ENCODE measurements around the gene DTNB.

The DTNB gene

GRCh38 chr2:25504266-25504665 lies 169.1 kb downstream of the DTNB start:
- no peak for DNase-seq (ENCODE audit: low read depth)
- no peak for TF ChIP-seq CTCF (IDR thresholded peaks at IDR 0.05; ENCODE audit: control insufficient read depth, insufficient read depth, low read depth, low read length, missing control alignments)
- H3K4me3 ChIP-seq (ENCODE audit: control insufficient read depth, low read depth, low read length): no peak overlapping the region

- no peak overlapping the region for H3K4me3 ChIP-seq (ENCODE audit: control insufficient read depth, low read depth, low read length)
- no peak for DNase-seq (ENCODE audit: low read depth)
- TF ChIP-seq CTCF (IDR thresholded peaks at IDR 0.05; ENCODE audit: control insufficient read depth, insufficient read depth, low read depth, low read length, missing control alignments): no peak
Observed at GRCh38 chr2:25499157-25499556, 174.2 kb downstream of the DTNB start.

- no peak for TF ChIP-seq CTCF (IDR thresholded peaks at IDR 0.05; ENCODE audit: control insufficient read depth, insufficient read depth, low read depth, low read length, missing control alignments)
Observed at GRCh38 chr2:25497918-25498407, 175.4 kb downstream of the DTNB start.

GRCh38 chr2:25497229-25497917 lies 176.0 kb downstream of the DTNB start:
- TF ChIP-seq CTCF (IDR thresholded peaks at IDR 0.05; ENCODE audit: control insufficient read depth, insufficient read depth, low read depth, low read length, missing control alignments): no peak
- no peak overlapping the region for H3K4me3 ChIP-seq (ENCODE audit: control insufficient read depth, low read depth, low read length)
- no peak for DNase-seq (ENCODE audit: low read depth)

More at GRCh38 chr2:25497918-25498407, 175.4 kb downstream of the DTNB start:
- H3K4me3 ChIP-seq (ENCODE audit: control insufficient read depth, low read depth, low read length): no peak overlapping the region
- no peak for DNase-seq (ENCODE audit: low read depth)

- peak; percentile 21 for DNase-seq (ENCODE audit: low read depth)
- no peak for TF ChIP-seq CTCF (IDR thresholded peaks at IDR 0.05; ENCODE audit: control insufficient read depth, insufficient read depth, low read depth, low read length, missing control alignments)
- H3K4me3 ChIP-seq (ENCODE audit: control insufficient read depth, low read depth, low read length): no peak overlapping the region
Observed at GRCh38 chr2:25494616-25495015, 178.8 kb downstream of the DTNB start.

- TF ChIP-seq CTCF (IDR thresholded peaks at IDR 0.05; ENCODE audit: control insufficient read depth, insufficient read depth, low read depth, low read length, missing control alignments): no peak
- no peak overlapping the region for H3K4me3 ChIP-seq (ENCODE audit: control insufficient read depth, low read depth, low read length)
- no peak for DNase-seq (ENCODE audit: low read depth)
Observed at GRCh38 chr2:25493207-25493606, 180.2 kb downstream of the DTNB start.
